Activated CD4-positive, alpha-beta T cell treated with anti-CD3 and anti-CD28 coated beads, Interleukin-10, Interleukin-2, amounts not matched to agents 100 ng/mL and 50 ng/mL, durations not matched to agents 16 hours and 8 hours (primary cell): ENCODE measurements around the gene MRPL36.
A peak's percentile ranks its signal among the peaks of the same experiment; 100 is the strongest.
"Not testable (repeated sequence)": the region's sequence is repeated elsewhere in the genome, so short reads cannot be mapped to it uniquely, and the experiment has no call there.

Experiments
- DNase-seq: peaks from one replicate; pipeline ENCODE4 v3.0.0-alpha.2; 2020

MRPL36 gene

DNA sequence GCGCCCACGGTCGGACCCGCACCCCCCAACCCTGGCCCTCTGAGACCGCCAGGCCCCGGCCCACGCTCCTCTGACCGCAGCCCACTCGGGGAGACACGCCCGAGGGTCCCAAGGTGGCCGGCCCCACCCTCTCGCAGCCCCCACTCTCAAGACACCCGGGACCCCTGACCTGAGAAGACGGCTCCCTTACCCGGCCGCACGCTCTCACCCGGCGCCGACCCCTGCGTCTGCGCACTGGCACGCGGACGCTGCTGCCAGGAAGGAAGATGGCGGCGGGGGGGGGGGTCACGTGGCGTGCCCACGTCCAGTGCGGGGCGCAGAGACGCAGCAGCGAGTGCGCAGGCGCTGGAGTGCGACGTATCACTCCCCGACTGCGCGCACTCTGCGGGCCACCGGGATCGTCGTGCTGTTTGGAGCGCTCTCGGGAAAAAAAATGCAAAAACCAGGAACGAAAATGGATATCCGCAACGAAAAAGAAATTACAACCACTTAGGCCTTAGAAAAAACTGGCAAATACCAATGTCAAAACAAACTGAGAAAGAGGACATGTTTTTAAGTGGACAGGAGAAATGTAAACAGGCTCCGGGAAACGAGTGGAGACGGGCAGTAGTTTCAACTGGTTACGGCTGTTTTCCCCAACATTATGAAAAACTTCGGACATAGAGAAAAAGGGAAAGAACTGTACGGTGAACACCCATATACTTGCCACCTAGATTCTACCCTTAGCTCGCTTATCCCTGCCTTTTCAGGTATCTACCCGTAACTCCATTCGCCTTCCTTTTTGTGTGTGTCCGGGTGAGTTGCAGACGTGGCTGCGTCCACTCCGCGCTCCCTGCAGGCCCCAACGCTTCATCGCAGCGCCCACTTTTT lies at the start of gene MRPL36:
TSS of gene MRPL36 (minus strand) at position 236 of the 870 bp plus-strand sequence. CDS start 902 bp downstream, outside the sequence.
- DNase-seq, result peak; percentile 92

DNA sequence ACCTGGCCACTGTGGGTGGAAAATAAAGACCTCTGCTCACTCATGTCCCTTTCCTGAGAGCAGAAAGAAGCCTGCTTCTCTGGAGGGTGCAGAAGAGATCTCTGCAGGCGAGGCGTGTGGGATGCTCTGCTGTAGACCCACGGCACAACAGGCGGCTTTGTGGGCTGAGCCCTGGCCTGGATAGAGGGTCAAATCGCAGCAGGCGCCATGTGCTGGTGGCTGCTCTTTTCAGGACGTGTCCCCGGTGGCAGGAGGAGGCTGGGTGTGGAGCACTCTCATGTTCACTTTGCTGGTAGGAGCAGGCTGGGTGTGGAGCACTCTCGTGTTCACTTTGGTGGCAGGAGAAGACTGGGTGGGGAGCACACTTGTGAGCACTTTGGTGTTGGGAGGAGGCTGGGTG lies 48.0 kb upstream of the MRPL36 start:
- no peak for DNase-seq

DNA sequence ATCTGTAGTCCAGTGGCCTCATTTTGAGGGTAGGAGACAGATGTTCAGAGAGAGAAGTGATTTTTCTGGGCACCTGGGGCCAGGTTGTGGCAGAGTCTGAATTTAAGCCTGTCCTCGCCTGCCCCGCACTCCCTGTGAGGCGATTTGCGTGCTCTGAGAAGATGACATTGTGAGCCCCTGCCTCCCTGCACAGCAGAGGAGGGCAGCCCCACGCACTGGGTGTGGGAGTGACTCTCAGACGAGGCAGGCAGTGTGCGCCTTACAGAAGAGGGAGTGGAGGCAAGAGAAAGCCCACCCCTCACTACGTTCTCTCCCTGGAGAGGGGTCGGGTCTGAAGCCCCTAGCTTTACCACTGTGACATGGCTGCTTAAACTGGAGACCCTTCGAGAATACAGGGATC lies 47.4 kb upstream of the MRPL36 start:
- no peak for DNase-seq

DNA sequence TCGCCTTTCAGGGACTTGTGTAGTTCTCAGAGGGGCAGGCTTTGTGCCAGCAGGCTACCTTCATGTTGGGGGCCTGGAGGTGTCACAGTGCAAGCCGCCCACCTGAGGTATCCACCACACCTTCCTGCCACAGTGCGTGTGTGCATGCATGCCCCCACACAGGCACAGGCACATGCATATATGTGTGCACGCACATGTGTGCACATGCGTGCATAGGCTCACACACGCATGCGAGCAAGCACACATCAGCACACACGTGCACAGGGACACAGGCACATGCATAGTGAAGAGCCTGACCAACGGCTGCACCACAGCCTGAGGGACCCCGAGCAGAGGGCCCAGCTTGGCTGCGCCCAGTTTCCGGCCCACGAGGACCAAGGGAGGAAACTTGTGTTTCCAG lies 46.9 kb upstream of the MRPL36 start:
- DNase-seq, result no peak

DNA sequence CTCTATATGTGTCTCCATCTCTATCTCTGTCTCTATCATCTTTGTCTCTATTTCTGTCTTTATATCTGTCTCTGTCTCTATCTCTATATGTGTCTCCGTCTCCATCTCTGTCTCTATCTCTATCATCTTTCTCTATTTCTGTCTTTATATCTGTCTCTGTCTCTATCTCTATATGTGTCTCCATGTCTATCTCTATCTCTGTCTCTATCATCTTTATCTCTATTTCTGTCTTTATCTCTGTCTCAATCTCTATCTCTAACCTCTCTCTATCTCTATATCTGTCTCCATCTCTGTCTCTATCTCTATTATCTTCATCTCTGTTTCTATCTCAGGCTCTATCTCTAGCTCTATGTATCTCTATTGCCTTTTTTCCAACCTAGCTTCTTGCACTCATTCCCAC lies 46.1 kb upstream of the MRPL36 start:
- no peak for DNase-seq

DNA sequence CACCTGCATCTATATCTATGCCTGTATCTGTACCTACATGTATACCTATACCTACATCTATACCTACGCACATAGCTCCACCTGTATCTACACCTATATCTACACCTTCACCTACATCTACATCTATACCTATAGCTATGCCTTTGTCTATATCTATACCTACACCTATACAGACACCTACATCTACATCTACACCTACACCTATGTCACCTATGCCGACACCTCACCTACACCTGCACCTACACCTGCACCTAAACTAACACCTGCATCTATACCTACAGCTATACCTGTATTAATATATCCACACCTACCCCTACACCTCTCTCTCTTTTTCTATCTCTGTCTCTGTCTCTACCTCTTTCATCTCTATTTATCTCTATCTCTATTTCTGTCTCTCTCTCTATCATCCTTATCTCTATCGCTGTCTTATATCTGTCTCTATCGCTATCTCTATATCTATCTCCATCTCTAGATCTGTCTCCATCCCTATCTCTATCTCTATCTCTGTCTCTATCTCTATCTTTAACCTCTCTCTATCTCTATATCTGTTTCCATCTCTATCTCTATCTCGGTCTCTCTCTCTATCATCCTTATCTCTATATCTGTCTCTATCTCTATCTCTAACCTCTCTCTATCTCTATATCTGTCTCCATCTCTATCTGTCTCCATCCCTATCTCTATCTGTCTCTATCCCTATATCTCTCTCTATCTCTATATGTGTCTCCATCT lies 45.2 kb upstream of the MRPL36 start:
- no peak for DNase-seq

DNA sequence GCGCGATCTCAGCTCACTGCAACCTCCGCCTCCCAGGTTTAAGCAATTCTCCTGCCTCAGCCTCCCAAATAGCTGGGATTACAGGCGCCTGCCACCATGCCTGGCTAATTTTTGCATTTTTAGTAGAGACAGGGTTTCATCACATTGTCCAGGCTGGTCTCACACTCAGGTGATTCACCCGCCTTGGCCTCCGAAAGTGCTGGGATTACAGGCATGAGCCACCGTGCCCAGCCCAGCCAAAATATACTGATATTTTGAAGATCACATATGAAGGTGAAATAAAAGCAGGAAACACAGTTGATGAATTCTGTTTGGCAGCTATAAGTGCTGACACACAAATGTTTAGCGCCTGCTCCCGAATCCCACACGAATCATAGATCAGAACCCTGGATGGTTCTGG lies 44.1 kb upstream of the MRPL36 start:
- not testable (repeated sequence) for DNase-seq

DNA sequence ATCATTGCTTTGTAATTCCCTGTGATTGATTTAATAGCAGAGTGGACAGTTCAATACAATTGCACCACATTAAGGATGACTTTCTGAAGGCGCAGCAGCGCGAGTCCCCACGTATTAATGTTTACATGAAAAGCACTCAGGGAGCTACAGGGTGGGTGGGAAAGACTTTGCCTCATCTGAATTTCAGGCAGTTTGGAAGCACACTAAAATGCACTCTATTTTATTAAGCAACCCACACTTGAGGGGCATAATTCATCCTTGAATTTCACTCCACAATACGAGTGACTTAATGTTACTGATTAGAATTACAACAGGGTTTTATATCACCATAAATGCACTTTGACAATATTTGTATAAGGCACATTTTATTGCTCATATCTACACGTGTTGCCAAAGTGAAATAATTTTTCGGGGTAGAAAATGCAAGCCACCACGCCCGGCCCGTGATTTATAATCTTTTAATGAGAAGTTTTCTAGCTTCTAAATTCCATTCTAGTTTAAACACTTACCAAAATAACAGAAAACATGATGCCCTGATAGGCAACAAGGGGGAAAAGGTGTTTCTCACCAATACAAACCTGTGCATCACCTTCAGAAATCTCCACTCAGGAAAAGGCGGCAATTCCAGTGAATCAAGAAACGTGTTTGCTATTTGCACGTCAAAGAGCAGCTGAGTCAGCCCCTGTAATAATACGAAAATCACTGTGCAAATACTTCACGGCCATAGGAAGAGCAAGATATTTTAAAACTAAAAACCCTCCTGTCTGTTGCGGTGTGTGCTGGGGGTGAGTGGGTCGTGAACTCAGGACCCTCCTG lies 42.6 kb upstream of the MRPL36 start:
- DNase-seq, result no peak

DNA sequence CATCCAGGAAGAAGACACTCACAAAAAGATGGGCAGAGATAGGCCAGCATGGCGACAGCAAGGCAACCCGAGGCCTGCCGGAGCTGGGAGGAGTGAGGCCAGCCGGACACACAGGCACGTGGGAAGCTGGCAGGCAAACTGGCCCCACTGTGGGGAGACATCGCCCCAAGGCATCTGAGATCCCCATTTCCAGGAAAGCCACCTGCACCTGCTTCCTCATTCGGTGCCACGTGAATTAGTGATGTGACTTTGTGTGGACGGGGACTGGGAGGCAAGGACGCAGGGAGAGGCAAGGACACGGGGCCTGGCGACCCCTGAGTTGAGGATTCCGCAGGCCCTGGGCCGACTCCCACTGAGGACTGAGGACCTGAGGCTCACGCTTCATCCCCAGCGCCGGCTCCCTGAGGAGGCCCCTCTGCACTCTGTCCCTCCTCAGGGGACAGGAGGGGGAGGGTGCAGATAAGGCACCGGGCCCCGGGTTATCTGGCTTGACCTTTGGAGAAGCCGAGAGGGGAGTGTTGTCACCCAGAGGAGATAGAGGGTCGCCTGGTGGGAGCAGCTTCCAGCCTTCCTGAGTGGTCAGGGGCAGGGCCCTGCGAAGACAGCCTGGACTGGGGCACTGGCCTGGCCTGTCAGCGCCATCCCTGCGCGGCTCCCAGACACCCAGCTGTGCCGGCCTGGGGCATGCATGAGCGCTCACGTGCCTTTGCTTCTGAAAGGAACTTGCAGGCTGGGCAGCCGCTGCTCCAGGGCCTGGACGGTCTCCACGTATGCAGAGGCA lies 41.3 kb upstream of the MRPL36 start:
- DNase-seq, result no peak

DNA sequence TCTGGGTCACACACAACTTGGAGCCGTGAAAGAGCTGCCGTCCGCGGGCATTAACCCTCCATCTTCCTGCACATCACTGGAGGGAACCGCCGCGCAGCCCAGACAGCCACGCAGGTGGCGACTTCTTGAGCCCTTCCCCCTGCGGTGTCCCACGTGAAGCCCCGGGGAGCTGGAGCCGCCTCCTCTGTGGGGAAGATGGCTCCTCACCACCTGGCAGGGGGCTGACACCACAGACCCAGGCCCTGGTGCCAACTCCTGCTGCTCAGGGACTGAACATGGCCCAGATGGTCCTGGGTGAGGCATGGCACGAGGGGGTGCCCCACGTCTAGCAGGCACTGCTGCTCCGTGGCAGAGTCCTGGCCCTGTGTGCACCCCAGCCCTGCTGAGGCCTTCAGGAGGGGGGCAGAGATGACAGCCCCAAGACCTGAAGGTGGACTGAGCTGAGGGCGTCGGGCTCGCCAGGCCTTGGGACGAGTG lies 40.5 kb upstream of the MRPL36 start:
- DNase-seq, result no peak

DNA sequence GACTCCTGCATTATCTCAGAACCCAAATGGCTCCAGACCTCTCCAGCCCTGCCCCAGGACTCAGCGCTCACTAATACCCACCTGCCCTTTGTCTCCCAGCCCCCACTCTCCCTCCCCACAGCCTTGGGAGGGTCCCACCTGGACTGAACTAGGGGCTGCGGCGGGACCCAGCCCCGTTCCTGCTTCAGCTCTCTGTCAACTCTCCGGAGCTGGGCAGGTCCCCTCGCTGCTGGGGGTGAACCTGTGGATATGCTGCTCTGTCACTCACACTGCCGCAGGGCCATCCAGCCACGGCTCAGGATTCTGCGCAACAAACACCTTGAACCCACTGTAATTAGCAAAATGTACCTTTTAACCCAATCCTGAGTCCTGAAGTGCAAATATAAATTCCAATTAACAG lies 38.4 kb upstream of the MRPL36 start:
- no peak for DNase-seq

DNA sequence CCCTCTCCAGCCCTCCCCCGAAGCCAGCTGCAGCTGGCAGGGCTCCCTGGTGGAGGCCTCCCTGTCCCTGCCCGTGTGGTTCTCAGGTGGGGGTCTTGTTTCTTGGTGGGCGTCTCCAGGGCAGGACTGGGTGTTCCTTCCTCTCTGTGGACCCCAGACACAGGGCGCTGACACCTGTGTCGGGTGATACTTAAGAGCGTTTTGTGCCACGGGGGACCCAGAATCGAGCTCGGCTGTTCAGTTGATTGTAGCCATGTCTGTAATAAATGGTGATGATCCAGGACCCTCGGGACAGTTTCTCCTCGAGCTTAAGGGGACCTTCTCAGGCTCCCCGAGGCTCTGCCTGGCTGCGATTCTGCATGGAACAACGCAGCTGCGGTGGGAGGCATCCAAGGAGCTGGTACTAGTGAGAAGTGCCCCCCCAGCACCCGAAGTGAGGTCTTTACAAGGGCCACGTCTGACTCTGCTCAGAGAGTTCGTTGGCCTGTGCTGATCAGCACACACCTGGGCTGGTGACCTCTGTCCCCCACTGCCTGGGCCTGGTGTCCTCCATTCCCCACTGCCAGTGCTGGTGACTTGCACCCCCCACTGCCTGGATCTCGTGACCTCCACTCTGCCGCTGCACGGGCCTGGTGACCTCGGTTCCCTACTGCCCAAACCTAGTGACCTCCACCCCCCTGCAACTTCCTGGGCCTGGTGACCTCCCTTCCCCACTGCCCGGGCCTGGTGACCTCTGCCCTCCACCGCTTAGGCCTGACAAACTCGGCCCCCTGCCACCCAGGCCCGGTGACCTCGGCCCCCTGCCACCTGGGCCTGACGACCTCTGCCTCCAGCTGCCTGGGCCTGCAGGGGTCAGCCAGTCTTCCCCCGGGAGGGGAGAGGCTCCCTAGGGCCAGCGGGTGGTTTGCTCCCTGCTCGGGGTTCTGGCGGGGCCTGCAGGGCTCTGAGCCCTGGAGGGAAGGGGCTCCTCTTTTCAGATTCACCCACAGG lies 37.5 kb upstream of the MRPL36 start:
- no peak for DNase-seq

DNA sequence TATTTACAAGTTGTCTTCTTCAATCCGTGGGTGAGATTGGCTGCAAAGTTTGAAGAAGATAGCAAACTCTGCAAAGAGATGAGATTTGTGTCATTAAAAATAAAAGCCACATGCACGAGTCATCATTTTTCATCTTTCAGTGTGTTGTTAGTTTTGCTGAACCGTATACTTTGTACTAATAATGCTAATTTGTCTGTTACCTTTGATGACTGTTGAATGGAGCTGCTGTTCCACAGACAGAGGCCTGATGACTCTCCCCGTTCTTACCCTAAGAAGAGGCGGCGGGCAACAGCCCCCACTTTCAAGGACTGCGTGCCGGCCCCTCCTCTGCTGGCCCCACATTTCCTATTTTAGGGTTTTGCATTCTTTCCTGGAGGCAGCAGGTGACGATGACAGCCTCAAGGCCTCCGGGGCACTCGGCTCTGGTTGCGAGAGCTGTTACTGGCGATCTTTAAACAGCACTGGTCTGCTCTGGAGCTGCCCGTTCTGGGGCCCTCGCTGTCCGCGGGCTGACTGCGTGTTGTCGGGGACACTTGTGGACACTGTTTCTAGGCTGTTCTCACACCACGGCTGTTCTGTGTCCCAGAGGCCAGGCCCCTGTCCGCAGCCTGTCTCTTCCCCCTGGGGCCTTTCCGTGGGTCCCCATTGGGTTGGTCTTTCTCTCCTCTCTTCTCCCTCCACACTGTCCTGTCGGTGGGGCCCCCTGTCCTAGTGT lies 36.7 kb upstream of the MRPL36 start:
- no peak for DNase-seq

DNA sequence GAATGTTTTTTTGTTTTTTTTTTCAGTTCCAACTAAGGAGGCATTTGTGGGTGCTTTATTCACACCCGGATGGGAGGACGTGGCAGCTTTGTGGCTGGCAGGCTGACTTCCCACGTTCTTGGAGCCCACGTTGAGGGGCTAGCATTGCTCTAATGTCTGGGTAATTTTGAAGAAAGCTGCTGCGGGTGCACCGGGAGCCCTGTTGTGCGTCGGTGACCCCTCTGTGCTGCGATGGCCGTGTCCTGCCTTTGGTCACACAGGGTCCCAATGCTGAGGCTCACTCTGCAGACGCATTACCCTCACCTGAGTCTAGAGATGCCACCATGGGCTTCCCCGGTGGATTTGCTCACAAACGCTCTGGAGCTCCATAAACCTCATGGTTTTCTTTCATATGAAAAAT lies 35.8 kb upstream of the MRPL36 start:
- DNase-seq, result no peak

DNA sequence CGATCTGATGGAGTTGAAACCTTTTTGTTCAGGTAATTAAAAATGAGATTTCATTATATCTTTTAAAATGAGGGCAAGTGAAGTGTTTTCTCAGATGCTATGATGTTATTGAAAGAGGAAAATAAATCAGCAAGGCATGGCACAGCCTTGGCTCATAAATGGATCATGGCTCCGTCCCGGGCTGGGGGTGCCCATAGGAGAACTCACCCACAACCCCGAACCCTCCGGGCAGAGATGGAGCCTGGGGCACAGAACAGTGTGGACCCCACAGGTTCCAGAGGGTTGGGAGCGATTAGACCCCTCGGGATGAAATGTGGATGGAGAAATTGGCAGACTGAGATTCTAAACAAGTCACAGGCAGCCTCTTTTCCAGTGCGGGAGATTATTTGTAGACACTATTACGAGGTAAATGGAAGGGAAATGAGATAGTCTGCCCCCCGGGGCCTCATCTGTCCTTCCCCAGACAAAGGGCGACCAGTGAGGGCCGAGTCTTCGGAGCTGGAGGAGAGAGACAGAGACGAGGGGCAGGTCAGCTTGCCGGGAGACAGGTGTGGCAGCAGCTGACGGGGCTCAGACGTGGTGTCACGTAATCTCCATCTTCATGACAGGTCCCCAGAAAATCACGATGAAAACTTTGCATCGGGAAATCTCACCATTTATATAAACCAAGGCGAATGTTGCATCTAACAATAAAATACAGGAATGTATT lies 35.2 kb upstream of the MRPL36 start:
- no peak for DNase-seq

DNA sequence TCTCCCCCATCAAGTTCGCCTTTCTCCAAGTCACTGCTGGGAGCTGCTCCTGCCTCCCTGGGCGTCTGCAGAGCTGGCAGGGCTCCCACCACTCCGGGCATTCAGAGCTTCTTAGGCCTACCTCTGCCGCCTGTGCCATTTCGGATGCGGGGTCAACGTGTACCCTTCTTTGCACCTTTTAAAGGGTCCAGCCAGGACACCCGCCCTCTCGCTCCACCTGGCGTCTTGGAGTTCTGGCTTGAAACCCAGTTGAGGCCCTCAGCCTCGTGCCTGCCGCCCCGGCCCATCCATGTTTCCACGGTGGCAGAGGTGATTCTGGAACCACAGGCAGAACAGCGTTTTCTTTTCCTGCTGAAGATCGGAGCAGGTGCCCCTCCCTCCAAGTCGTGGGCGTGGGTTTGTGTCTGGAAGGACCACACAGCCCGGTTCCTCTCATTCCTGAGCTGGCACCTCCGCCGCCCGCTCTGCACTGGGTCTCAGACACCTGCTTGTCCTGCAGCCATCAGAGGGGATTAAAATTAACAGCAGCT lies 34.5 kb upstream of the MRPL36 start:
- no peak for DNase-seq

DNA sequence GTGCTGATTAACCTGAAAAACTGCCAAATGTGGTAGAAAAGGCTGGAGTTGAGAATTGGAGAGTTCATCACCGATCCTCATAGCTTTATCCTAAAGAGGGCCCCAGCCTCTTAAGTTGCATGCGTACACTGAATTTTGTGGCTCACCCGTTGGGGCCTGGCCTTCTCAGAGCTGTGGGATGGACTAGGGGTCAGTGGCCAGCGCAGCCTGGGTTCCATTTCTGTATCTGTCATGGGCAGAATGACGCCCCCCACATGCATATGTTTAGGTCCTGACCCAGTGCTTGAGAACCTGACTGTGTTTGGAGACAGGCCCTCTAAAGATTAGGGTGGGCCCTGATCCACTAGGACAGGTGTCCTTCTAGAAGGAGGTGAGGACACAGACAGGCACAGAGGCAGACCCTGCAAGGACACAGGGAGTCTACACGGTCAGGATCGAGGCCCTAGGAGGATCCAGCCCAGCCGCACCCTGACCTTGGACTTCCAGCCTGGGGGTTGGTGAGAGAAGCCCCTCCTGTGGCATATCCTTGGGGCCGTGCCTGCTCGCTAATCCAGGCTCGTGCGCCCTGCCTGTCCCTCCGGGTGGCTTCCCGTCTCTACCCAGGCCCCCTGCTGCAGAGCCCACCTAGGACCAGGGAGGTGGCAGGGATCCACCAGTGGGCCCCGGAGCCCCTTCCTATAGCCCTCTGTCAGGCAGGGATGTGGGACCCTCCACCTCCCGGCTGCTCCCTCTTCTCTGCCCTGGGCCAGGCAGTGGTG lies 33.8 kb upstream of the MRPL36 start:
- no peak for DNase-seq

DNA sequence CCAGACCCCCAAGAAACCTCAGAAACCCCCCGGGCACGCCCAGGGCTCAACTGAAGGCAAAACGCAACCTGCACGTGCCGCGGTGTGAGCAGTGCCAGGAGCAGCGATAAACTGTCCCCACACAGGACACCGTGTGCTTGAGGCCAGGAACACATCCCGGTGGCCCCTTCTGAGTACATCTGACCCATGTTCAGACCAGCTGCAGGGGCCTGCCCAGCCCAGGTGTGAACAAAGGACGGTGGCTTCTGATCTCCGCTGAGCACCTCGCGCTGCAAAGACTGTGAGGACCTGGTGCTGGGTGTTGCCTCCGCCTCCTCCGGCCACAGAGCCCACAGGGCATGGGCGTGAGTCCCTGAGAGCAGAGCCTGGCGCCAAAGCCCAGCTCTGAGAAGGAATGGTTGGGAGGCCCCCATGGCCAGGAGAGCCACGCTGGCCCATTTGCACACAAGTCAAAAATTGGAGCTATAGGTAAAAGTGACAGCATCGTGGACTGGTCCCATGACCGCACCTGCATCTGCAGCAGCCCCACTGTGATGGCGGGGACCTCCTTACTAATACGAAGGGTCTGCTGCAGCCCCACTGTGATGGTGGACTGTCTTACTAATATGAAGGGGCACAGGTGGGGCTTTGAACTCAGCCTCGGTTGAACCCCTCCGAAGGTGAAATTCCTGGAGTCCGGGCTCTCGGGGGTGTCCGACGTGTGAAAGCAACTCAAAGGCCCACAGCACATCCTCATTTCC lies 33.0 kb upstream of the MRPL36 start:
- DNase-seq, result no peak
